Measurements from ENCODE around the gene TAOK2.

Gene TAOK2

GRCh38 chr16:29971304-29971703 lies 2.4 kb upstream of the TAOK2 start:
- no peak for TF ChIP-seq CTCF (IDR thresholded peaks at IDR 0.05; ENCODE audit: insufficient read depth, low read depth, low read length, missing control alignments)
- DNase-seq (ENCODE audit: low read depth): no peak
- no peak overlapping the region for H3K4me3 ChIP-seq (ENCODE audit: low read depth, low read length)

GRCh38 chr16:29972500-29972899 lies 1.2 kb upstream of the TAOK2 start:
- TF ChIP-seq CTCF (IDR thresholded peaks at IDR 0.05; ENCODE audit: insufficient read depth, low read depth, low read length, missing control alignments): no peak
- H3K4me3 ChIP-seq (ENCODE audit: low read depth, low read length): no peak overlapping the region

GRCh38 chr16:29972992-29973383 lies 680 bp upstream of the TAOK2 start:
- no peak for TF ChIP-seq CTCF (IDR thresholded peaks at IDR 0.05; ENCODE audit: insufficient read depth, low read depth, low read length, missing control alignments)
- H3K4me3 ChIP-seq (ENCODE audit: low read depth, low read length): no peak overlapping the region; the same call in 1 of the 2 replicates
- no peak for DNase-seq (ENCODE audit: low read depth)

More at GRCh38 chr16:29972500-29972899, 1.2 kb upstream of the TAOK2 start:
- no peak for DNase-seq (ENCODE audit: low read depth)

GRCh38 chr16:29974291-29975133 lies 844 bp downstream of the TAOK2 start:
- DNase-seq (ENCODE audit: low read depth): peak; percentile 35
- no peak for TF ChIP-seq CTCF (IDR thresholded peaks at IDR 0.05; ENCODE audit: insufficient read depth, low read depth, low read length, missing control alignments)
- H3K4me3 ChIP-seq (ENCODE audit: low read depth, low read length): peak overlapping the region; percentile 96

- TF ChIP-seq CTCF (IDR thresholded peaks at IDR 0.05; ENCODE audit: insufficient read depth, low read depth, low read length, missing control alignments): no peak
- peak overlapping the region; percentile 96 for H3K4me3 ChIP-seq (ENCODE audit: low read depth, low read length)
- no peak for DNase-seq (ENCODE audit: low read depth)
These were observed 1.5 kb downstream of the TAOK2 start for GRCh38 chr16:29975134-29975538.

GRCh38 chr16:29975811-29976511 lies 2.3 kb downstream of the TAOK2 start:
- peak overlapping the region; percentile 96 for H3K4me3 ChIP-seq (ENCODE audit: low read depth, low read length)
- TF ChIP-seq CTCF (IDR thresholded peaks at IDR 0.05; ENCODE audit: insufficient read depth, low read depth, low read length, missing control alignments): no peak
- no peak for DNase-seq (ENCODE audit: low read depth)
